ENCODE data around the gene OPHN1.
"Not testable (repeated sequence)": the region's sequence is repeated elsewhere in the genome, so short reads cannot be mapped to it uniquely, and the experiment has no call there.

Gene OPHN1

DNA sequence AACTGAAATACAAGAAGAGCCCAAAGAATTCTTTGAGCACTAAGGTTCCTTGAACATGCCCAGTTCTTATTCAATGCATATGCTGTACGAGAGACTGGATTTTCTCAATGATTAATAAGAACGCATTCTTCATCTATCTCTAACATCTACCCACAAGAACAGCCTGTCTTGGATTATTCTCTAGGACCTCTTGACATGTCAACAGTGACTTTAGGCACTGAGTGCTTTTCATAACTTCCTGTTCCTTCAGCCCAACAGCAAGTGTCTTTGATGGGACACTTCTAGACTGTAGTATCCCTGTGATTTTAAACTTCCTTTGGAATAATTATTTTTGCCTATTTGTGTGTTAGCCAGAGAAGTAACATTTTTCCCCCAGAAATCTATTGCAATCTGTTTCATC, 69.3 kb downstream of the OPHN1 start:
- in situ Hi-C loops (cut with HindIII; ENCODE audit: low sequenced_read_pairs), result no loop called here

DNA sequence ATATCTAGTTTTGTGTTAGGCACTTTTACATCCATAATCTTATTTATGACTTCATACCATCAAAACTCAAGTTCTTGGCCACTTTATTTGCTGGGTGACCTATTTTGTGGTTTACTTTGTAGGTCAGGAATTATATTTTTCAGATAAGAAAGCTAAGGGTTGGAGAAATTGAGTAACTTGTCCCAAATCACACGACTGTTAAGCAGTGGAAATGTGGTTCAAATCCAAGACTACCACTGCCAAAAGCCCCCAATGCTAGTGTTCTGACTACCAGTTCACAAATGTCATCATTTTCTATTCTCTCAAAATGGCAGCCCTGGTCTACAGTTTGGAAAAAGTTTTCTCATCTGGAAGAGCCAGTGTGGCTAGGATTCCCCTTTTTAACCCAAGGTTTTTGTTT, 74.6 kb downstream of the OPHN1 start:
- in situ Hi-C loops (cut with HindIII; ENCODE audit: low sequenced_read_pairs), result no loop called here

DNA sequence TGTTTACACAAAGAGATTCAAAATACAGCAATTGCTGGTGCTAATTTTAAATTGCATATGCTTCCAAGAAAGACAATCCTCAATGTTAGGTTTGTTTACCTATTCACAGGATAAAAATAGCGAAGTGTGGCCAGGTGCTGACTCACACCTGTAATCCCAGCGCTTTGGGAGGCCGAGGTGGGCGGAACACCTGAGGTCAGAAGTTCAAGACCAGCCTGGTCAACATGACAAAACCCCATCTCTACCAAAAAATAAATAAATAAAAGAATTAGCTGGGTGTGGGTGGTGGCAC, 77.7 kb downstream of the OPHN1 start:
- in situ Hi-C loops (cut with HindIII; ENCODE audit: low sequenced_read_pairs), result no loop called here

DNA sequence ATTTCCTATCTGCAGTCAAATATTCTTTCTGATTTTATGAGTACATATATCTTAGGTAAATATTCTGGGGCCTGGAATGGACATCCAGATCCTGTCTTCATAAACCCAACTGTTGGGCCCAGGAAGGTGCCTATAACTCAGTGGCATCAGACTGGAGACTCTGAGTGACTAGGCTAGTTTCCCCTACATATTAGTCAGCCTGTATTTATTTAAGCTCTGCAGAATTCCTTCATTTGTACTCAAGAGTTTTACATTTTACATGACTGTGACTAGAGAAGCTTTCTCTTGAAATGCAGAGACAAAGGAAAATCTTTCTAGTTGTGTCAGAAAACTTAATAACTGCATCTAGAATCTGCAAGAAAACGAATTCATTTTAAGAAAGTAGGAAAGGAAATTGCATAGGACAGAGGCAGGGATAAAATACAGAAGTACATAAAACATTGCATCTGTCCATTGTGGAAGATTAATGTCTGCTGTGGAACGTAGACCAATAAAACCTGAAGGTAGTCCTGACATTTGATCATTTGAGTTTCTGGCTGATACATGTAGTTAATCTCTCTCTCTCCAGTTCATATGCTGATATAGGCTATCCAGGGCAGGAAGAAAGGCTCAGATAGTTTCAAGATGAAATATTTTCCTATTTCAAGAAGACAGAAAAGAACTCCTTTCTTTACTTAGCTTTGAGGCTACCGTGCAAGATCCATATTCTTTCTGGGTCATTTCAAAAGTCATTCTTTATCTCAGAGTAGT, 78.2 kb downstream of the OPHN1 start:
- in situ Hi-C loops (cut with HindIII; ENCODE audit: low sequenced_read_pairs), result no loop called here

DNA sequence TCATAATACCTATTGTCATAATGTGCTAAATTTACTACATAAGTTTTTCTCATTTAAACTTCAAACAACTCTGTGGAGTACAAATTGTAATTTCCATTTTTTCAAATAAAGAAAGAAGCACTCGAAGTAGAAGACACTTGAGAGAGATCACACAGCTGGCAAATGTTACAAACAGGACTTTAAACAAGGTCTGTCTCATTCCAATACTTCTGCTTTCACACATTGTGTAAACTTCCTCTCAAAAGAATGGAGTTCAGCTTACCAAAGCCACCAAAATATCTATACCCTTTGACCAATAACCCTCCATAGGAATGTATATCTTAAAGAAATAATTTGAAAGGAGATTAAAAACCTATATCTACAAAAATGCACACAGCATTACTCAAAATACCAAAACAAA, 88.3 kb downstream of the OPHN1 start:
- in situ Hi-C loops (cut with HindIII; ENCODE audit: low sequenced_read_pairs), result no loop called here

DNA sequence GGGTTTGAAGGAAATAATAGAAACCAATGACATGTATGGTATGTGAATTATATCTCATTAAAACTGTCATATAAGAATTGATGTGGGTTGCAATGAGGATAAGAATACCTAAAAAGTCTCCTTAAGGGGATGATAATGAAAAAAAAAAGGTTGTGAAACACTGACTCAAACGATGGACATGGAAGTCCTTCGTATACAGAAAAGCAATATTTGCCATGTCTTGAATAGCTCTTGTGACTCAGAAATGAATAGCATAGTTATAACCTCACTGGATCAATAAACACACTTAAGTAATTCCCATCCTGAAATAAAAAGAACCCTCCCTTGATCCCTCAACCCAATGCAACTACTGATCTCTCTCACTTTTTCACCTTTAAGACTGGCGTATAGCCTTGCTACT, 89.7 kb downstream of the OPHN1 start:
- in situ Hi-C loops (cut with HindIII; ENCODE audit: low sequenced_read_pairs), result no loop called here

DNA sequence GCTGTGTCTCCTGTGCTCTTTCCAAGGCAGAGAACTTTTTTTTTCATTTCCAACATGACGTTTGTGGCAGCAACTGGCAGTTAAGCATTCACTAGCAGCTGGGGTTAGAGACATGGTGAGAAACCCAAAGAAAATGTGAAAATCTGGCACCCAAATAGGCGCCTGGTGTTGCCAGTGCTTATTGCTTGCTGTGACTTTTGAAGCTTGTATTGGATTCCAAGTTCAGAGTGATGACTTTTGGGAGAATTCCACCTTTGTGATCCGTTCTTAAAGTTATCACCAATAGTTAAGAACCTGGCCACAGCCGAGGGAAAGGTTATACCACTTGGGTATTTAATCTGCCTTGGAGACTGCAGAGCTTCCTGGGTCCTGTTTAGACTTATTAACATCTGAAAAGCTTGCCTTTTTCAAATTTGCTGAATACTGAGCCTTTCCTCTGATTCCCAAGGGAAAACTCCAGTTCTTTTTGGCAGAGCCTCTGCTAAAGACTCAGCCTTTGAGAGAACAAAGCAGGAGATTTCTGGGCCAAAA, 101.0 kb downstream of the OPHN1 start:
- in situ Hi-C loops (cut with HindIII; ENCODE audit: low sequenced_read_pairs), result no loop called here

DNA sequence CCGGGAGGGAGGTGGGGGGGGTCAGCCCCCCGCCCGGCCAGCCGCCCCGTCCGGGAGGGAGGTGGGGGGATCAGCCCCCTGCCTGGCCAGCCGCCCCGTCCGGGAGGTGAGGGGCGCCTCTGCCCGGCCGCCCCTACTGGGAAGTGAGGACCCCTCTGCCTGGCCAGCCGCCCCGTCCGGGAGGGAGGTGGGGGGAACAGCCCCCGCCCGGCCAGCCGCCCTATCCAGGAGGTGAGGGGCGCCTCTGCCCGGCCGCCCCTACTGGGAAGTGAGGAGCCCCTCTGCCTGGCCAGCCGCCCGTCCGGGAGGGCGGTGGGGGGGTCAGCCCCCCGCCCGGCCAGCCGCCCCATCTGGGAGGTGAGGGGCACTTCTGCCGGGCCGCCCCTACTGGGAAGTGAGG, 106.5 kb downstream of the OPHN1 start:
- in situ Hi-C loops (cut with HindIII; ENCODE audit: low sequenced_read_pairs), result not testable (repeated sequence)

DNA sequence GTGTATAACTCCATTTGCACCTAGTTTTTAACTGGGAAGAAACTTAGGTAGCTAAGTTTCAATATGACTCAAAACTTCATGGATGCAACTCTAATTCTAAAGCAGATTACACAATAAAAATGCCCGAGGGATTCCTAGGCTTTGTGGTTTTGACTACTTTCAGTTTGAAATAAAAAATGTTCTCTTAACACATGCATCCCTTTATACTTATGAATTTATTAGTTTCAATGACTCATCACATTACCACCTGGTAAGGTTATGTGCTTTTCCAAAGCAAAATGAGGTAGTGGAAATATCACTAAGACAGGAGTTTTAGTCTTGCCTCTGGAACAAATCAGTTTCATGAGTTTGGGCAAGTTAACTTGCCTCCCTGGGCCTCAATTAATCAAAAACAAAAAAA, 125.5 kb downstream of the OPHN1 start:
- in situ Hi-C loops (cut with HindIII; ENCODE audit: low sequenced_read_pairs), result no loop called here

DNA sequence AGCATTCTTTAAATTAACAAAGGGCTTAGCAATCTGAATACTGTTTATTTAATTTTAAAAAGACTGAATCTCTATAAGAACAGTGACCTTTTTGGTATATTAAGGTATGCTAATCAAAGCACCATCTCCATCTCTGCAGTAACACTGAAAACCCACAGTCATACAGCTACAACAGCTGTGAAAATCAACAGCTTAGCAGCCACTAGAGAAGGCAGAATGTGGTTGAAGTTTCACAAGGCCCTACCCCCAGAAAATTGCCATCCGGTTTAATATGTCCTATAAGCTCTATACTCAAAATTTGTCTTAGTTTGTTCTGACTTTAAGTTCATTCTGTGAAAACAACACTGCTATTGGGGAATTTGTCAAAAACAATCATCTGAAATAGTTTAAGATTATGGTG, 128.7 kb downstream of the OPHN1 start:
- in situ Hi-C loops (cut with HindIII; ENCODE audit: low sequenced_read_pairs), result no loop called here

DNA sequence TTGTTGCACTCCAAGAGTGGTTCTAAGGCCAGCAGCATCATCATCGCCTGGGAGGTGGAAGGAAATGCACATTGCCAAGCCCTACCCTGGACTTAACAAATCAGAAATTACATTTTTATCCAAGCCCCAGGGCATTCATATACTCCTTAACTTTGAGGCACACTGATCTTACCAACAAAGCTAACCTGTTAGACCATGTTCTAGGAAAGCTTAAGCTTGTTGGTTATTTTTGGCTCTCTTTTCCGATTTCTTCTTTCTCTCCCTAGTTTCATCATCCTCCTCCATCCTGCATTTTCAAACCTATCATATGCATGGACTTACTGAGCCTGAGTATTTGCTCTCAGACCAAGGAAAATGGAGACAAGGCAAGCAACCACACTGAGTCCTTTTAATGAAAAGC, 133.4 kb downstream of the OPHN1 start:
- in situ Hi-C loops (cut with HindIII; ENCODE audit: low sequenced_read_pairs), result no loop called here

DNA sequence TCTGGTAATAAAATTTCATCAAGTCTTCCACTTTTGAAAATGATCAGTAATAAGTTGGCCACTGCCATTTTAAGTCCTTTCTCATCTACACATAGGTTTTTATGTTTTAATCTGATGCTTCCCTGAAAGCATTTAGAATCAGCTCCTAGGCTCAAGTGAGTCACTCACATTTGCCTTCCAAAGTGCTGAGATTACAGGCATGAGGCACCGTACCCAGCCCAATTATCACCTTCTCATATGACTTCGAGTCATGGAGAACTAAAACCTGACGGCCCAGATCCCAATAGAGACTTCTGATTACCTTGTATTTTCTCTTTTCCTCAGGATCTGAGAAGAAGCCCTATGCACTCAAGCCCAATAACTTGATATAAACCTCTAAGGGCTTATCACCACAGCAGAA, 140.8 kb downstream of the OPHN1 start:
- in situ Hi-C loops (cut with HindIII; ENCODE audit: low sequenced_read_pairs), result no loop called here

DNA sequence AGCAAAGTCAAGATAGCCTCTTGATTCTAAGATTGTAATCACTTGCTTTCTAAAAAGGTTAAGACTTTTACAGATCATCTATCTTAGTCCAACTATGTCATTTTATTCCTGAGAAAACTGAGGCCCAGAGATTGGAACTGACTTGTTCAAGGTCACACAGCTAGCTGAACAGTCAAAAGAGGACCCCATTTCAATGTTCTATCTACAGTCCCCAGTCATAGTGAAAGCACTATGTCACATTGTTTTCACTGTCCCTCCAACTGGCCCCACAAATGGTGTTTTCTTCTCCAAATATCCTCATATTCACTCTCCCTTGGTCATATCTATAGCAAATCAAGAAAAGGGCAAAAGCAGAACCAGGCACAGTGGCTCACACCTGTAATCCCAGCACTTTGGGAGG, 145.2 kb downstream of the OPHN1 start:
- in situ Hi-C loops (cut with HindIII; ENCODE audit: low sequenced_read_pairs), result no loop called here

DNA sequence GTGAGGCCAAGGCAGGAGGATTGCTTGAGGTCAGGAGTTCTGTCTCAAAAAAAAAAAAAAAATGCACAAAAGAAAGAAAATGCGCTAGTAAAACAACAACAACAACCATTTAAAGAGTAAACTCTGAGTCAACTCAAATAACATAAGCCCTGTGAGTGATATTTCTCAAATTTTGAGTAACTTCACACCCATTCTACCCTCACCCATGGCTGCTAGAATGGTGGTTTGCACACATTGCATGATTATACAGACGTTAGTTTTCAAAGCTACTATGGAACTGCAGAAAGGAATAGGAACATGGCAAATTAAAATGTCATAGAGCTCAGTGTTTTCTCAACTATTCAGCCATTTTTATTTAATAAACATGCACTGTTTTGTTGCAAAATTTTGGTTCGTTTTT, 145.9 kb downstream of the OPHN1 start:
- in situ Hi-C loops (cut with HindIII; ENCODE audit: low sequenced_read_pairs), result no loop called here

DNA sequence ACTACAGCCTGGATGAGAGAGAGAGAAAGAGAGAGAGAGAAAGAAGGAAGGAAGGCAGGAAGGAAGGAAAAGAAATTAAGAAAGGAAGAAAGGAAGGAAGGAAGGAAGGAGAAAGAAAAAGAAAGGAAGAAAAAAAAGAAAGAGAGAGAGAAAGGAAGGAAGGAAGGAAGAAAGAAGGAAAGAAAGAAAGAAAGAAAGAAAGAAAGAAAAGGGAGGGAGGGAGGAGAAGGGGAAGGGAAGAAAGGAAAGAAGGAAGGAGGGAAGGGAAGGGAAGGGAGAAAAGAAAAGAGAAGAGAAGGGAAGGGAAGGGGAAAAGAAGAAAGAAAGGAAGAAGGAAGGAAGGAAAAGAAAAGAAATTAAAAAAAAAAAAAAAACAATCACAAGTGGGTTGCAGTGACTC, 146.3 kb downstream of the OPHN1 start:
- in situ Hi-C loops (cut with HindIII; ENCODE audit: low sequenced_read_pairs), result no loop called here

DNA sequence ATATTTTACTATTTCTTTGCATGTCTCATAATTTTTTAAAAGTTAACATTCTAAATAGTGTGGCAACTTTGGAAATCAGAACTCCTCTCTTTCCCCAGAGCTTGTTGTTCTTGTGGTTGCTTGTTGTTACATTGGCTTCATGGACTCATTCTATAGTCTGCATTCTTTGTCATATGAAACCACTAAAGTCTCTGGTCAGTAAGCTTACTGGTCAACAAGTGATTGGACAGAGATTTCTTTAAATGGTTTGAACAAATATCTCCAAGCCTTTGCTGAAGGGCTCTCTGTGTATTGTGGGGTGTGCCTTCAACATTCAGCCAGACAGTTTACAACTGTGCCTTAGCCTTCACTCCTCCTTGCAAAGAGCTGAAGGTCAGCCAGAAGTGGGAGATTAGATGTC, 147.2 kb downstream of the OPHN1 start:
- in situ Hi-C loops (cut with HindIII; ENCODE audit: low sequenced_read_pairs), result no loop called here

DNA sequence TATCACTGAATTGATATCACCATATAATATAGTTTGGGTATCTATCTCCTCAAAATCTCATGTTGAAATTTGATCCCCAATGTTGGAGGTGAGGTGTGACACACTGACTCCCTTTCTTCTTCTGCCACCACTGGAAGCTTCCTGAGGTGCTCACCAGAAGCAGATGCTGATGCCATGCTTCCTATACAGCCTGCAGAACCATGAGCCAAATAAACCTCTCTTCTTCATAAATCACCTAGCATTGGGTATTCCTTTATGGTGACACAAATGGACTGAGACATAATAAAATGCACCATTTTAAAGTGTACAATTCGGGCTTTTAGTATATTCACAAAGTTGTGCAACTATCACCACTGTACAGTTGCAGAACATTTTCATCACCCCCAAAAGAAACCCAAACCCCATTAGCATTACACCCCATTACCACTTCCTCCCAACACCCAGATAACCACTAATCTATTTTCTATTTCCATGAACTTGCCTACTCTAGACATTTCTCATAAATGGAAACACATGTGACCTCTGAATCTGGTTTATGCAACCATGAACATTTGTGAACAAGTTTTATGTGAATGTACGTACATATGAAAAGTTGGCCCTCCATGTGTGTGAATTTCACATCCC, 148.9 kb downstream of the OPHN1 start:
- in situ Hi-C loops (cut with HindIII; ENCODE audit: low sequenced_read_pairs), result no loop called here

DNA sequence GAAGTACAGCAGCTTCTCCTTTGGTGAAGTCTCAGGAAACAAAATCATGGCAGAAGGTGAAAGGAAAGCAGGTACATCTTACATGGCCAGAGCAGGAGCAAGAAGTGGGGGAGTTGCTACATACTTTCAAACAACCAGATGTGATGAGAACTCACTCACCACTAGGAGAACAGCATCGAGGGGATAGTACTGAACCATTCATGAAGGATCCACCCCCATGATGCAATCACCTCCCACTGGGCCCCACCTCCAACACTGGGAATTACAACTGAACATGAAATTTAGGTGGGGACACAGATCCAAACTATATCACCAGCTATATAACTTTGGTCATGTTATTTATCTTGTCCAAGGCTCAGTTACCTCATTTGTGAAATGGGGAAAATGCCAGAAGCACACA, 159.4 kb downstream of the OPHN1 start:
- in situ Hi-C loops (cut with HindIII; ENCODE audit: low sequenced_read_pairs), result no loop called here

DNA sequence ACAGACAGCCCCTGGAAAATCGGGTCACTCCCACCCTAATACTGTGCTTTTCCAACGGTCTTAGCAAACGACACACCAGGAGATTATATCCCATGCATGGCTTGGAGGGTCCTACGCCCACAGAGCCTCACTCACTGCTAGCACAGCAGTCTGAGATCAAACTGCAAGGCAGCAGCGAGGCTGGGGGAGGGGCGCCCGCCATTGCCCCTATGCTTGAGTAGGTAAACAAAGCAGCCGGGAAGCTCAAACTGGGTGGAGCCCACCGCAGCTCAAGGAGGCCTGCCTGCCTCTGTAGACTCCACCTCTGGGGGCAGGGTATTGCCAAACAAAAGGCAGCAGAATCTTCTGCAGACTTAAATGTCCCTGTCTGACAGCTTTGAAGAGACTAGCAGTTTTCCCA, 168.5 kb downstream of the OPHN1 start:
- in situ Hi-C loops (cut with HindIII; ENCODE audit: low sequenced_read_pairs), result not testable (repeated sequence)

DNA sequence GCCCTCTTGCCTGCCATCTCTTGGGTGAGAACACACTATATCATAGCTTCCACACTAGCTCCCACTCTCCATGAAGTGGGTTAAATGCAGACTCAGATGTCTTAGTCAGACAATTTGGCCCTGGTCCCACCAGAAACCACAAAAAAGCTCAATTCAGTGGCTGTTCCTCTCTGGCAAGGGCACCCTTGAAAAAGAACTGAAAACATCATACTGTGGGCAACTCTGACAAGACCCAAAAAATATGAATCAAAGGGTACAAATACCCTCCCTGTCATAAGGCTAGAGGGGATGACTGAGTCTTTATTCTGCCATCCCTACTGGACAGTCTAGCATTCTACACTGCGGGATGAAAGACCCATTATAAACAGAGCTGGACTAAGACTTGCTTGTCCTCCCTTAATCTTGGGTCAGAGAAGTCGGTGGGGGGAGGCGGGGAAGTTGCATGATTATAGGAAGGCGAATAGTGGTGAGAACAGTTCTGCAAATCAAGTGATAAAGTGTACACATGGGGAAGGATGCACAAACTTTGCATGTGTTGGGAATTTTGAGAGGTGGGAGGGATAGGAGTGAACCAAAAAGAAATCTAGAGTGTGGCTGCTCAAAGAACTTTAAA, 172.1 kb downstream of the OPHN1 start:
- in situ Hi-C loops (cut with HindIII; ENCODE audit: low sequenced_read_pairs), result no loop called here

DNA sequence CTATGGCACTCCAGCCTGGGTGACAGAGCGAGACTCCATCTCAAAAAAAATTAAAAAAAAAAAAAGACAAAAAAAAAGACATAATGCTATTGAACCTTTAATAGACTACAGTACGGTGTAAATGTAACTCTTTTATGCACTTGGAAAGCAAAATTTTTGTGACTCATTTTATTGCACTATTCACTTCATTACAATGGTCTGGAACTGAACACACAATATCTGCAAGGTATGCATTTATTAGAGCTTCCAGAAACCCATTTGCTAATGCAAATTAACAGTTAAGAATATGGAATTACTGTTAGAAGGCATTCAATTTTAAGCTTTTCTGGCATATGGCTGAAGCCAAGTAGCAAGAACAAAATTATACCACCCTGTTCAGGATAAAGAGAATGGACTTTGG, 176.3 kb downstream of the OPHN1 start:
- in situ Hi-C loops (cut with HindIII; ENCODE audit: low sequenced_read_pairs), result no loop called here
